Measurements from ENCODE around the gene ELOF1. TPM values are rescaled to one million over a fixed set of nuclear protein-coding genes. Genes with fewer than 3 reads are reported as not detected.
"Not testable (repeated sequence)": the region's sequence is repeated elsewhere in the genome, so short reads cannot be mapped to it uniquely, and the experiment has no call there.

The ELOF1 gene
- total RNA-seq, 1 donor from 2014 or later = 23.9 TPM

DNA sequence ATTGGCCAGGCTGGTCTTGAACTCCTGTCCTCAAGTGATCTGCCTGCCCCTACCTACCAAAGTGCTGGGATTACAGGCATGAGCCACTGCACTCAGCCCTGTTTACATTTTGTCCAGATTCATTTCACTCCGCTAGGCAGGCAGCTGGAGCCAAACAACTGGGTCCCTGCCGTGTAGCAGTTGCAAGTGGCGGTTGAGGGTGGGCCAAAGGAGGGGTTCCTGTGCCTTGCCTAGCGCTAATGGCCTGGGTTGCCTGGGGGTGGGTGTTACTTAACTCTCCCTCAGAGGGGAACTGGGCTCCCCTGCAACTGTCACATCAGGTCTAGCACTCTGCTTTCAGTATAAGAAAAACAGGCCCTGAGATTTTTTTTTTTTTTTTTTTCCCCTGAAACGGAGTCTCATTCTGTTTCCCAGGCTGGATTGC, 11.0 kb upstream of the ELOF1 start:
- no peak for DNase-seq (ENCODE audit: low read depth)

DNA sequence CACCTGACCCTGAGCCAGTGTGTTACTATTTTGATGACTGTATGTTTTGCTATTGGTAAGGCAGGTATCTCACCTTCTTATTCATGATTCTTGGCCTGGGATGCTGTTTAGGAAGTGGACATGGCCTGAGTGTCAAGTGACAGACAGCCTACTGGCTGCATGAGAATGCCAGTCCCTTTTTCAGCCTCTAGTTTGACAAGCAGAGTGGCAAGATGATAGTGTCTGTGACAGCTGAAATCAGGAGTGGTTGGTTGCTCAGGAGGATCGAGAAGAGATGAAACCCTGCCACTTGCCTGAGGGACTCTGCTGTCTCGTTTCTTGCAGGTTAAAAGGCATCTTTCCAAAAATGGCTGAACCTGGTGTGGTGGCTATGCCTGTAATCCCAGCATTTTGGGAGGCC, 7.1 kb upstream of the ELOF1 start:
- no peak for DNase-seq (ENCODE audit: low read depth)

DNA sequence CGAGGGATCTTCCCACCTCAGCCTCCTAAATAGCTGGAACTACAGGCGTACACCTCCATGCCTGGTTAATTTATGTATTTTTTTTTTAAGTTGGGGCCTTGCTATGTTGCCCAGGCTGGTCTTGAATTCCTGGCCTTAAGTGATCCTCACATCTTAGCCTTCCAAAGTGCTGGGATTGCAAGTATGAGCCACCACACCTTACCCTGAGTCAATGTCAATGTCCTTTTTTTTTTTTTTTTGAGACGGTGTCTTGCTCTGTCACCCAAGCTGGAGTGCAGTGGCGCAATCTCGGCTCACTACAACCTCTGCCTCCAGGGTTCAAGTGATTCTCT, 6.6 kb upstream of the ELOF1 start:
- DNase-seq (ENCODE audit: low read depth) = not testable (repeated sequence)

DNA sequence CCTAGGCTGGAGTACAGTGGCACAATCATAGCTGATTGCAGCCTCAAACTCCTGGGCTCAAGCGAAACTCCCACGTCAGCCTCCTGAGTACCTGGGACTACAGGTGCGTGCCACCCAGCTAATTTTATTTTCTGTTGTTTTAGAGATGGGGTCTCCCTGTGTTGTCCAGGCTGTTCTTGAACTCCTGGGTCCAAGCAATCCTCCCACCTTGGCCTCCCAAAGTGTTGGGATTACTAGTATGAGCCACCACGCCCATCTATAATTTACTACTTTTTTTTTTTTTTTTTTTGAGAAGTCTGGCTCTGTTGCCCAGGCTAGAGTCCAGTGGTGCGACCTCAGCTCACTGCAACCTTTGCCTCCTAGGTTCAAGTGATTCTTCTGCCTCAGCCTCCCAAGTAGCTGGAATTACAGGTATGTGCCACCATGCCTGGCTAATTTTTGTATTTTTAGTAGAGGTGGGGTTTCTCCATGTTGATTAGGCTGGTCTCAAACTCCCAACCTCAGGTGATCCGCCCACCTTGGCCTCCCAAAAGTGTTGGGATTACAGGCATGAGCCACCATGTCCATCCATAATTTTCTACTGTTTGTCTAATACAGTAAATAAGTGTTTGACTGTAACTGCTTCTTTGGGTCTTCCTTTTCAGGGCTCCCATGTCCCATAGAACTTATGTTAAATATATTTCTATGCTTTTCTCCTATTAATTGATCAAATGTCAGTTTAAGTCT, 5.2 kb upstream of the ELOF1 start:
- DNase-seq (ENCODE audit: low read depth) = not testable (repeated sequence)

DNA sequence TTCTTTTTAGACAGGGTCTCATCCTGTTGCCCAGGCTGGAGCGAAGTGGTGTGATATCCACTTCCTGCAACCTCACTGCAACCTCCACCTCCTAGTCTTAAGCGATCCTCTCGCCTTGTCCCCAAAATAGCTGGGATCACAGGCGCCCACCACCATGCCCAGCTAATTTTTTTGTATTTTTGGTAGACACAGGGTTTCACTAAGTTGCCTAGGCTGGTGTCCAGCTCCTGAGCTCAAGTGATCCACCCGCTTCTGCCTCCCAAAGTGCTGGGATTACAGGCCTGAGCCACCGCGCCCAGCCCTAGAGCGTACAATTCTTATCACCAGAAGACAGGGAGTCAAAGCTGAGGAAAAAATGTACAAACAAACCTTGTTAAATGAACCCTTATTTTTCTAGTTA, 4.5 kb upstream of the ELOF1 start:
- DNase-seq (ENCODE audit: low read depth) = no peak

DNA sequence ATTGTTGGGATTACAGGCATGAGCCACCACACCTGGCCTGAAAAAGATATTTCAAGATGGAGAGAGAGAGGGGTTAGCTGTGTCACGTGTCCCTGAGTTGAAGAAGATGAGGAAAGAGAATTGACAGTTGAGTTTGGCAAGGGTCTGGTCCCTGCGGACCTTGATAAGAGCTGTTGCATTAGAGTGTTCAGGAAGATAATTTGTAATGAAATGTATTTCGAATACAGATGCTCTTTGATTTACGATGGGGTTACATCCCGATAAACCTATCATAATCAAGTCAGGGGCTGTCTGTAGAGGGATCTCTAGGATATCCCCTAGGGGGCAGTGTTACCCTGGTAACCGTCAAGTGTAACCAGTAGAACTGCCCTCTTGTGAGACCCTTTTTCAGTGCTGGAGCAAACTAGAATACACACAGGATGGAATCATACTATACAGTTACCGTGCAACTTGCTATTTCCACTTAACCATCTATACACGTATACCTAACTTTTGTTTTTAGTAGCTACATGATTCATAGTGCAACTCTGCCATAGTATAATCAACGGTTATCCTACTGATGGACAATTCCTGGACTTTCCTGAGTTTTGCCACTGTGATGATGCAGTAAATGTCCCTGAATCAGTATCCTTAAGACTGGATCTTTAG, 1.5 kb upstream of the ELOF1 start:
- DNase-seq (ENCODE audit: low read depth) = peak; percentile 73

DNA sequence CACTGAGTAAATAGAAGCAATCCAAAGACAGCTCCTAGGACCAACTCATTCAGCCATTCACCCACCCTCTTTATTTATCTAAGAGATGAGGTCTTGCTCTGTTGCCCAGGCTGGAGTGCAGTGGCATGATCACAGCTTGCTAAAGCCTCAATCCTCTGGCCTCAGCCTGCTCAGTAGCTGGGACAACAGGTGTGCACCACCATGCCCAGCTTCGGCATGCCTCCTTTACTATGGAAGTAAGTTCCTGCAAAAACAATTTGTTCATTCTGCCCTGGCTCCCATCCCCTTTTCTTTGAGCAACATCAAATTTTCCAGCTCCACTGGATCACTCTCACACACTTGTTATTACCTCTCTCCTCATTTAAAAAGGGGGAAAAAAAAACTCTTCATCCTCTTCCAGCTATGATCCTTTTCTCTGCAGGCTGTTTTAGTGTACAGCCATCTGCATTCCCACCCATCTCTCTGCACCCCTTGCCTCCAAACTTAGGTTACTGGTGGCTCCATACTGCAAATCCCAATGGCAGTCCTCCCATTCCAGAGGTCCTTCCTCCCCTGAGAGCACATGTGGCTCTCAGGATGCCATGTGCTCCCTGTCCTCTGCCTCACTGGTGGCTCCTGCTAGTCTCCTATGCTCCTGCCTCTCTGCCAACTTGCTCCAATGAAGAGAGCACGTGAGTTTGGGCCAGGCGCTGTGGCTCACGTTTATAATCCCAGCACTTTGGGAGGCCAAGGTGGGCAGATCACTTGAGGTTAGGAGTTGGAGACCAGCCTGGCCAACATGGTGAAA, 2.2 kb downstream of the ELOF1 start:
- no peak for DNase-seq (ENCODE audit: low read depth)

DNA sequence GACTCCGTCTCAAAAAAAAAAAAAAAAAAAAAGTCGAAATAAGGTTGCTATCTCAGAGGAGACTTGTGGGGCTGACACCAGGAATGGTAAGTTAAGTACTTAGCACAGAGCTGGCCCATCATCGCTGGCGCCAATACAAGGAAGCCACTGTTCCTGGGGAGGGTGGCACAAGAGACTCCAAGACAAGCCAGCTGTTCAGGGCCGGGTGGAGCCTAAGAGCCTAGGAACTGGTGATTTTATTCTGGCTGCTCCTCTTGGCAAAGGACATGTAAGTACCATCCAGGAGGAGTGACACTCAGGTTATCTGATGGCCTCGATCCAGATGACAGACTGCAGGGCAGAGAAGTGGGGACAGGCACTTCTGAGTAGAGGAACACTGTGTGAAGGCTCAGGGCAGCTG, 3.8 kb downstream of the ELOF1 start:
- DNase-seq (ENCODE audit: low read depth) = no peak

DNA sequence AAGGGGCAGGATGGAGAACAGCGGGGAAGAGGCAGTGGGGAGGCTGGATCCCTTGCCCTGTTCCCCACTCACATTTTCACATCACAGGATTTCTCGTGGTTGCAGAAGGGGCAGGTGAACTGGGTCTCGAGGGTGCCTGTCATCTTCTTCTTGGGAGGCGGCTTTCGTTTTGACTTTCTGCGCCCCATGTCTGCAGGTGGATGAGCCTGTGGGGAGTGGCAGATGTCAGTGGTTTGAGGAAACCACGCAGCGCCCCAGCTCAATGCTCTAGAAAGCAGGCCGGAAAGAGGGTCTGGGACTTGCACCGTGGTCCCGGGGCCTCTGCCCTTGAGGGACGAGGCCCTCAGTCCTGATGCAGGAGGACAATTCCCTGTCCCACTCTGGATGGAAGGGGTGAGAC, 4.9 kb downstream of the ELOF1 start:
- no peak for DNase-seq (ENCODE audit: low read depth)

DNA sequence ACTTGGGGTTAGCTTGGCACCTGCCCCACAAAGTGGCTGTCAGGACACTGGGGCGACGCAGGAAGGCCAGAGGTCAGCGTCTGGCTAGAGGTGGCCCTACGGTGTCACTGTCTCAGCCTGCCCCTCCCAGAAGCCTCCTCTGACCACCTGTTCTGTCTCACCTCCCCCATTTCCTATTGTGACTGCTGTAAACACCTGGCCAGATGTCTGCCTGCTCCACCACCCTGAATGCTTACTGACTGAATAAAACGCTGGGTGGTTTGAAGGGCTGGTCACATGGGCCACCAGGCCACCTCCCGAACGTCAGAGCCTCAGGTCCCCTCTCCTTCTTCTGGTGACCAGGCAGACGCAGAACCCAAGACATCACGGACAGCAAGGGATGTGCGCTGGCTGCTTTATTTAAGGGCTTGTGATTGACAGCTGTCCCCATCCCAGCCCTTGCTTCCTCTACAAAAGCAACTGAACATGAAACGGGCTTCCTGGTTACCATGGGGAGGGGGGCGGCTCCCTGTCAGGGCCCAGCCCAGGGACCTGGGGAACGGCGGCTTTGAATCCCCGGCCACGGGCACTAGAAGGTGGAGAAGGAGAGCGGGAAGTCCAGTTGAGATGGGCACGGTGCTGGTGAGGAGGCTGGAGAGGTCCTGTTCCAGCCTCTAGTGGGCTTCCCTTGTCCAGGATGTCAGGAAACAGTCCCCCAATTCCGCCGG, 6.2 kb downstream of the ELOF1 start:
- DNase-seq (ENCODE audit: low read depth) = no peak

DNA sequence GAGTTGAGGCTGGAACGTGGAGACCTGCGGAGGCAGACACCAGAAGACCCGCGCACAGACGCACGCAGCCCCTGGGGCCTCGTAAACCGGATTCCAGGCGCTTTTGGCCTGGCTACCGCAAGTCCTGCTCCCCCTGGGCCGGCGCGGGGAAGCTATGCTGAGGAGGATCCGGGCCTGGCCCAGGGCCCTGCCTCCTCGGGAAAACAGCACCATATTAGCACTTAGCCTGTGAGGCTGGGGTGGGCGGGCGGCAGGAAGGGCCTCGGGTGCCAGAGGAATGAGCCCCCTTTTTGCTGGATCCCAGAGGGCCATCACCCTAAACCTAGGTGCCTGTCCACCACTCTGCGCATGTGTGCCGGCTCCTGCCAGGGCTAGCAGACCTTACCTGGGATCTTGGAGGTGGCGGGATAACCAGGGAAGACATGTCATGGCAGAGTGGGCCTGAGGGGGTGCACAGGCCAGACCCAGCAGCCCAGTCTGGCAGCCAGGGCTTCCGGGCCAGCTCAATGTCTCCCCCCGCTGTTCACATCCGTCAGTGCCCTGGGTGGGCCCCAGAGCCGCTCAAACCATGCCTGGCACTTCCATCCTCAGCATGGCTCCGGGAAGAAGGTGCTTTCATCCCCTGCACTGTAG, 7.3 kb downstream of the ELOF1 start:
- DNase-seq (ENCODE audit: low read depth) = no peak

DNA sequence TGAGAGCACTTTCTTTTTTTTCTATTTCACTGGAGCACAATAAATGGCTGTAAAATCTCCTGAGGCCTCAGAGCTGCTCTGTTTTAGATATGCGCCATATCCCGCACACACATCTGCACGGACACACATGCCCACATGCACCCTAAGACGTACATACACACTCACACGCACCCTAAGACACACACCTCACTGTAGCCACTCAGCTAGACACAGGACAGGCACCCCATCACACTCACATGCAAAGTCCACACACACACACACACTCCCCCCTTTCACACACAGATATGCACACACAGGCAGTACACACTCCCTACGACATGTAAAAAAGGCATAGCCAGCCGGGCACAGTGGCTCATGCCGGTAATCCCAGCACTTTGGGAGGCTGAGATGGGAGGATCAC, 8.8 kb downstream of the ELOF1 start:
- no peak for DNase-seq (ENCODE audit: low read depth)

DNA sequence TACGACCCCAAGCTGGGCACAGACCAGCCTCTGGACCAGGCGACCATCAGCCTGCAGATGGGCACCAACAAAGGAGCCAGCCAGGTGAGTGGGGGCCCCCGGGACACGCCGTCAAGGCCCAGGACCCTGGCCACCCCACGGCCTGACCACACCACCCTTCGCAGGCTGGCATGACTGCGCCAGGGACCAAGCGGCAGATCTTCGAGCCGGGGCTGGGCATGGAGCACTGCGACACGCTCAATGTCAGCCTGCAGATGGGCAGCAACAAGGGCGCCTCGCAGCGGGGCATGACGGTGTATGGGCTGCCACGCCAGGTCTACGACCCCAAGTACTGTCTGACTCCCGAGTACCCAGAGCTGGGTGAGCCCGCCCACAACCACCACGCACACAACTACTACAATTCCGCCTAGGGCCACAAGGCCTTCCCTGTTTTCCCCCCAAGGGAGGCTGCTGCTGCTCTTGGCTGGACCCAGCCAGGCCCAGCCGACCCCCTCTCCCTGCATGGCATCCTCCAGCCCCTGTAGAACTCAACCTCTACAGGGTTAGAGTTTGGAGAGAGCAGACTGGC, 9.6 kb downstream of the ELOF1 start:
- no peak for DNase-seq (ENCODE audit: low read depth)

DNA sequence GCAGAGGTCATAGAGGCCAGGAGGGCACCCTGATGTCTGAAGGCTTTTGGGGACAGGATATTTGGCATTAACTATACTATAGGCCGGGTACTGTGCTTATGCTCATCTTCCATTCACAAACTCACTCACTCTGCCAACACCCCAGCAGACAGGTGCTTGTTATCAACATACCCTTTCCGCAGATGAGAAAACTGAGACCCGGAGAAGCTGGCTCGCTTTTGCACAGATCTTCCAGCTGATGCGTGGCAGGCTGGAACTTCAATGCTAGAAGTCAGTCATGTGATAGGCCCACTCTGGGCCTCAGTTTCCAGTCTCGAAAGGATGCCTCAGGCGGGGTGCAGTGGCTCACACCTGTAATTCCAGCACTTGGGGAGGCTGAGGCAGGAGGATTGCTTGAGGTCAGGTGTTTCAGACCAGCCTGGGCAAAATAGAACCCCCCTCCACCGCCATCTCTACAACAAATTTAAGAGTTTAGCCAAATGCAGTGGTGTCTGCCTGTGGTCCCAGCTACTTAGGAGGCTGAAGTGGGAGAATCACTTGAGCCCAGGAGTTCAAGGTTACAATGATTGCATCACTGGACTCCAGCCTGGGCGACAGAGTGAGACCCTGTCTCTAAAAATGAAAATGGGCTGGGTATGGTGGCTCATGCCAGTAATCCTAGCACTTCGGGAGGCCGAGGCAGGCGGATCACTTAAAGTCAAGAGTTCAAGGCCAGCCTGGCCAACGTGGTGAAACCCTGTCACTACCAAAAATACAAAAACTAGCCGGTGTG, 10.9 kb downstream of the ELOF1 start:
- DNase-seq (ENCODE audit: low read depth) = no peak

DNA sequence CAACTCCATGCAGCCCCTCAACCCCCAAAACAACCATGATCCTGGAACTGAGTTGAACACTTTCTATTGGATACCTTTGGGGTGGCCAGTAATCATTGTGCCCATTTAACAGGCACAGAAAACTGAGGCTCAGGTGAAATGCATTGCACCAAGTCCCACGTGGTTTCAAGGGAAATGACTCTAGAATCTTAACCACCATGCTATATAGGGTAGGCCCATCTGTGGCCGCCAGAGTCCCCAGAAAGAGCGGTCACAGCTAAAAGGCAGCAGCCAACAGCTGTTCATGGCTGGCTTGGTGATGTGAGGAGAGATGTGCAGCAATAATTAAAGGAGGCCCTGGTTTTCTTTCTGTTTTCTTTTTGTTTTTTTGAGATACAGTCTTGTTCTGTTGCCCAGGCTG, 17.8 kb downstream of the ELOF1 start:
- DNase-seq (ENCODE audit: low read depth) = no peak

DNA sequence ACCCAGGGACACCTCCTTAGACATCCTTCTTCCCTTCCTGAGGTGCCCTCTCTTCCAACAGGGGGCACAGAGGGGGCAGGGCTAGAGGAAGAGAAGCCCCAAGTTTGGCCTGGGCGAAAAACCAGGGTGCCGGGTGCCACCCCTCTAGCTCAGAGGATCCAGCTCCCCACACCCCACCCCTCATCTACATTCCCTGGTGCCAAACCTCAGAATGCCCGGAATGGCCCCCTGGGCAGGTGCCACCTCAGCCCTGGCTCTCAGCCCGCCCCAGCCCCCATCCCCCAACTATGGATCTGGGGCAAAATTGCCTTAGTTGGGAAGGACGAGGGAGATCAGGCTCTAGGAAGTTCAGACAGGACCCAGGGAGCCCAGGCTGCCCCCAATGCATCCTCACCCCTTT, 18.4 kb downstream of the ELOF1 start:
- no peak for DNase-seq (ENCODE audit: low read depth)

DNA sequence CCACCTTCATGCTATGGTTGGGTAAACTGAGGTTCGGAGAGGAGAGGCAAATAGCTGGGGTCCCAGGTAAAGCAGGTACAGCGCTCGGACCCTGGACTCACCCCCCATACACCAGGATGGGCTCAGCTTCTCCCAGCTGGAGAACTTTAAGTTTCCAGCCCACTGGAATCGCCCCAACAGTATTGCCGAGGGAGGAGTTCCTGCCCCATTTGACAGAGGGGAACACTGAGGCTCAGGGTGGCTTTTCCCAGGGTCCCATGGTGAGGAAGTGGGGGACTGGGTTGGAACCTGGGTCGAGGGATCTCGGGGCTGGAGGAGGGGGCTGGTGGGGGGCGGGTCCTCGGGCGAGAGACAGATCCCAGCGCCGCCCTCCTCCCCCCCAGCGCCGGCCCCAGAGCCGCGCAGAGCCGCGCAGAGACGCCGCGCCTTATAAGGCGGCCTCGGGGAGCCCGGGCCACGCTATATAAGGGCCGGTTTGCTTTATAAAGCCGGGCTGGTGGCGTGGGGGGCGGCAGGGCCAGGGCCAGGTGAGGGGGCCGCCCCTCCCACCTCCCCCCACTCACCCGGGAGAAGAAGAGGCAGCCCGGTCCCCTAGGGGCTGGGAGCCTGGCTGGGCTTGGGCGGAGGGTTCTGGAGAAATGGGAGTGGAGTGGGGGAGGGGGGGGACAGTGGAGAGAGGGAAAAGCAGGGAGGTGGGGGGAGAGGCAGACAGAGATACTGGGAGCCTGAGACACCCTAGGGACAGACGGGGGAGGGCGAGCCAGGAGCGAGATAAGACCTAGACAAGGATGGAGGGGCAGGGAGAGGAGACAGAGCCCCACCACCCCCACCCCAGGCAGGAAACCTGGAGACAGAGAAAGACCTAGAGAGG, 19.3 kb downstream of the ELOF1 start:
- no peak for DNase-seq (ENCODE audit: low read depth)

DNA sequence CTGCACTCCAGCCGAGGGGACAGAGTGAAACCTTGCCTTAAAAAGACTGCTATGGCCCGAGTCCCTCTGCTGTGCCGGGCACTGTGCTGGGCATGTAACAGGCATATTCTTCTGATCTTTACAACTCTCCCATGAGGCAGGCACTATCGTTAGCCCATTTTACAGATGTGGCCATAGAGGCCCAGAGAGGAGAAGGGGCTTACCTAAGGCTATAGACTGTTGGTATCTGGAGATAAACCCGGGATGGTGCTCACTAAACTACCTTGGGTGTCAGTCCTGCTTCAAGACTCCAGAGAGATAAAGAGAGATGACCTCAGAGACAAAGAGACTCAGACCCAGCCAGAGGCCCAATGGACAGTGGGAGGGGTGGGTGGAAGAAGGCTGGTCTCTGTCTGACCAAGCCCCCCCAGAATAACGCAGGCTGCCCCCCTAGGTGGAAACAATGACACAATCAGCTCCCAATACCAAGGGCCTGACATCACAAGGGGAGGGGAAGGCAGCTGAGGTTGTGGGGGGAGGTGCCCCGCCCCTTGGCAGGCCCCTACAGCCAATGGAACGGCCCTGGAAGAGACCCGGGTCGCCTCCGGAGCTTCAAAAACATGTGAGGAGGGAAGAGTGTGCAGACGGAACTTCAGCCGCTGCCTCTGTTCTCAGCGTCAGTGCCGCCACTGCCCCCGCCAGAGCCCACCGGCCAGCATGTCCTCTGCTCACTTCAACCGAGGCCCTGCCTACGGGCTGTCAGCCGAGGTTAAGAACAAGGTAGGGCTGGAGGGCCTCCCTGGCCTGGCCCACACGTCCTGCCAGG, 20.6 kb downstream of the ELOF1 start, which contains the start of gene CNN1:
Gene CNN1, plus strand, starts transcription at position 620 of the 805 bp plus-strand sequence. Its CDS starts 77 bp downstream, at position 697.
- DNase-seq (ENCODE audit: low read depth) = no peak

Data from myocyte (in vitro differentiated cells).